Activated effector memory CD4-positive, alpha-beta T cell treated with anti-CD3 and anti-CD28 coated beads, Interleukin-2, amount 50 U/mL, for 16 hours (primary cell): ENCODE measurements around the gene RASSF4.

Source experiments
- DNase-seq: peaks from one replicate; pipeline ENCODE4 v3.0.0-alpha.2; 2020

The RASSF4 gene

DNA sequence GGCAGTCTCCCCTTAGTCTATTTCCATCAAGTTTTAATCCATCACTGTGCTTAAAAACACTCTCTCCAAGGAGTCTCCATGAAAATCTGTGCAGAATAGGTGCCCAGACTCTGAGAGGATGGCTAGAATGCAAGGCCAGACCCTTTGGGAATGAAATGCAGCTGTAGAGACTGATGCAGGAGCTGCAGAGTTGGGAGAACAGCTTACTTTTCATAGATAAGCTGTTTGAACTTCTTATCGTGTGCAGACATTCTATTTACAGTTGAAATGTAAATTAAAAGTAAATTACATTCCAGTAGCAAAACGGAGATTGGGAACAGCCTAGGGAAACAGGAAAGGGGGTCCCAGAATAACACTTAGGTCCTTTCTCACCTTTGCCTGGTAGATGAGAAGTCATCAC is 56.0 kb downstream of the RASSF4 start:
- no peak for DNase-seq

DNA sequence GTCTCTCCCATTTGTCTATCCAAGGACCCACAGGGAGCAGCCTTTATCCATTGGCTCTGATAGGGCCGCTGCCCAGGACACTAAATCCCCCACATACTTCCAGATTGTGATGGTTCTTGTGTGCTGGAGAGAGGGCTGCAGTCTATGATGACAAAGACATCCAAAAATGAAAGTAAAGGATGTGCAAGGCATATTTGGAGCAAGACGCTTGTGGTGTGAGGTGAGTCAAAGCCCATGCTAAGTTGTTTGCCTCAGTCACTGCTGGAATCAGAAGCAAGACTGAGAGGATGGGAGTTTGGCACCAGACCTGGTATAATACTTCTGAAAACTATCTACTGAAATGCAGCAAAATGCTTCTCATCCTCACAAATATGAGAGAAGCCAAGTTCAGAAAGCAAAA is 63.8 kb downstream of the RASSF4 start:
- DNase-seq = no peak

DNA sequence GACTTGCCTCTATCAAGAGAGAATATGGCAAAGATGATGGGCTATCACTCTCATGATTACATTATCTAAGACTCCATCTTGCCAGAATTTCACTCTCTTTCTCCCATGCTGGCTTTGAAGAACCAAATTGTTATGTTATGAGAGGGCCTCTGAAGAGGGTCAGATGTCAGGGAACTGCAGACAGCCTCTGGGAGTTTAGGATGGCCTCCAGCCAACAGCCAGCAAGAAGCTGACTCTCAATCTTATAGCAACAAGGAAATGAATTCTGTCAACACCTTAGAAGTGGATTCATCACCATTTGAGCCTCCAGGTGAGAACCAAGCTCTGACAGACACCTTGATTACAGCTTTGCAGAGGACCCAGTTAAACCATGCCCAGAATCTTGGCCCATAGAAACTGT is 74.7 kb downstream of the RASSF4 start:
- no peak for DNase-seq

DNA sequence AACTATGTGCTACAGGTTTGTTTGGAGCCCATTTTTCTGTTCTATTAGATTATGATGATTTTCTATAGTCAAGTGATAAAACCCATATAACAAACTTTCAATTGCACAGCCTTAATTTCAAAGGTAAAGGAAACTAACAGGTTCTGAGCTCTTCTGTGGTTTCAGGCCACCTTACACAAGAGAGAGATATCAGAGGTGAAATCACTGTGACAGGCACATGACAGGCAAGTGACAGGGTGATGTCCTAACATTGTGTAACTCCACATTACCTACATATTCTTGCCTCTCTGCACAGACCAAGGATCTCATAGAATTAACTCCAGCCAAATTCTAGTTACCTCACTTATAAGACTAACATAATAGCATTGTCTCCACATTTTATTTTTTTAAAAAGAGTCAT is 76.1 kb downstream of the RASSF4 start:
- DNase-seq = no peak

DNA sequence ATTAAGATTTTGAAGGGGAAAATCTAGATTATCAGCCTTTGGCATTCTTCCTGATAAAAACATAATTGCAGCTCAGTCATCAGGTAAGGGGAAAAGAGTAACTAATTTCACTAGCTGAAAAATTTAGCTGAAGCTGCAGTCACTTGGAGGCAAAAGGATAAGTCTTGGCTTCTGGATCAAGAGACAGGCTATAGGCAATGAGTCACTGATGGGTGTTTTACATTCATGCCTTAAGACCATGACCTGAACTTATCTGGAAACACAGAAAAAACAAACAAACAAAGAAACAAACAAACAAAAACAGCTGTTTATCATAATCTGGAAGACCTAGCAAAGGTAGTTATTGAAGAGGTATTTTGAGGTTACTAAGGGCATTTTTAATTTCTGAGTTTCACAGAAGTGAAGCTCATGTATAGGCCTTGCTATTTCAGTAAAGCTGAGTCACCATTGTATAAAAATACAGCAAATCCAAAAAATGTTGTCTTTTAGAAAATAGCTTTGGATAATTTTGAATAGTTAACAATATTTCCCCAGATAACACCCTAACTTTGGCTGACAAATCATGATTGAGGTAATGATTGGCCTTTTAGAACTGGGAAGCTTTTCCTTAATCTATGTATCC is 81.4 kb downstream of the RASSF4 start:
- no peak for DNase-seq

DNA sequence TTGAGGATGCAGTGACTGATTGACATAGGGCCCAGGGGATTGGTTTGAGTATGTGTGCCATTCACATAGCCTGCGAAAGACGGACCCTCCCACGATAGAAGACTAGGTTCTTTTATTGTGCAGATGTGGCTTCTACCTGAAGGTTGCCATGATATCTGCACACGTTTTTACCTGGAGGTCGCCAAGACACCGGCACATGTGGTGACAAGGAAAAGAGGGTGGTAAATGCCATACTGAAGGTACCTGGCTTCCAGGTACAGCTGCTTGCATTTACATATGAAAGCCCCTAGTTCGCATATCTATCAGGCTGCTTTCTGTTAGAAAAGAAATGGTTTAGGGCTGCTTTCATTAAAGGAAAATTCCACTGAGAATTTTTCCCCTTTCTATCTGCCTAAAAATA is 84.7 kb downstream of the RASSF4 start:
- DNase-seq = no peak
